H1 (cell line): ENCODE data around the gene PSMB1. TPM values are rescaled to one million over a fixed set of nuclear protein-coding genes. Genes with fewer than 3 reads are reported as not detected.

Experiments used
- CBX8 ChIP-seq: fragments of 300-800, 300-1000 bp; sonication (generic); IDR thresholded peaks from 2 replicates; pipeline ENCODE4 v1.7.1; 2016; ENCODE audit warnings: low read depth, low read length, borderline replicate concordance
- EP300 ChIP-seq, 2 experiments: IDR thresholded peaks; 1 replicate in 1 of 2; 2 replicates in 1 of 2; pipeline ENCODE4 v1.6.1; 2011 to 2012; ENCODE audit warnings: low read depth in 2 of 2, low read length in 2 of 2, mild to moderate bottlenecking in 2 of 2, borderline replicate concordance in 1 of 2, inconsistent platforms in 1 of 2, moderate library complexity in 1 of 2
- EZH2 ChIP-seq: fragments of 200-600 bp; sonication (generic); IDR thresholded peaks from 2 replicates; pipeline ENCODE4 v1.7.1; 2012; ENCODE audit warnings: low read depth, mild to moderate bottlenecking, moderate library complexity, low read length, inconsistent platforms; ENCODE audit not compliant: severe bottlenecking
- KDM4A ChIP-seq: IDR thresholded peaks from one replicate; pipeline ENCODE4 v1.7.1; 2012; ENCODE audit warnings: low read depth, mild to moderate bottlenecking, moderate library complexity, low read length, inconsistent platforms; ENCODE audit not compliant: severe bottlenecking
- MAFK ChIP-seq: IDR thresholded peaks from 2 replicates; pipeline ENCODE4 v1.6.1; 2012; ENCODE audit warnings: low read depth, mild to moderate bottlenecking, improper control_type of control experiment, low read length
- POU5F1 ChIP-seq: IDR thresholded peaks from 2 replicates; pipeline ENCODE4 v1.6.1; 2011; ENCODE audit warnings: low read depth, mild to moderate bottlenecking, low read length, moderate library complexity
- SIX5 ChIP-seq: IDR thresholded peaks from 2 replicates; pipeline ENCODE4 v1.6.1; 2011; ENCODE audit warnings: mild to moderate bottlenecking, low read depth, low read length
- SUZ12 ChIP-seq: fragments of 200-600 bp; sonication (generic); IDR thresholded peaks from 2 replicates; pipeline ENCODE4 v1.6.1; 2012; ENCODE audit warnings: mild to moderate bottlenecking, inconsistent platforms, low read length, moderate library complexity, mixed read lengths
- TAF1 ChIP-seq: IDR thresholded peaks from 2 replicates; pipeline ENCODE4 v1.6.1; 2011; ENCODE audit warnings: mild to moderate bottlenecking, low read depth, low read length
- TAF7 ChIP-seq: optimal IDR thresholded peaks from 2 replicates; pipeline ENCODE3; 2011; ENCODE audit warnings: low read depth, mild to moderate bottlenecking, inconsistent platforms, low read length, moderate library complexity, borderline replicate concordance
- TEAD4 ChIP-seq: IDR thresholded peaks from 2 replicates; pipeline ENCODE4 v1.6.1; 2012; ENCODE audit warnings: low read depth, low read length, inconsistent platforms, mixed read lengths
- USF2 ChIP-seq: IDR thresholded peaks from 2 replicates; pipeline ENCODE4 v1.6.1; 2011; ENCODE audit warnings: low read length, improper control_type of control experiment
- YY1 ChIP-seq: IDR thresholded peaks from 2 replicates; pipeline ENCODE4 v1.6.1; 2011; ENCODE audit warnings: low read depth, mild to moderate bottlenecking, low read length
- polyA plus RNA-seq, 7 experiments: library from polyadenylated mRNA; depleted of rRNA in 3 of 7; stranded (reverse) in 5 of 7; unstranded in 2 of 7; fragments of >200 nt in 5 of 7; fragments of 200-250 nt in 2 of 7; gene quantifications; 1 replicate in 5 of 7; 2 replicates in 1 of 7; 4 replicates in 1 of 7; pipeline versions ENCODE4 v1.2.1 to v1.2.3, GENCODE V29; 2011 to 2013; ENCODE audit warnings: missing spikeins in 2 of 7, mixed read lengths in 2 of 7
- total RNA-seq: library from RNA; stranded (reverse); fragmentation: NEBNext Ultra II Directional; extraction: Animal tissue kit (Norgen Biotek cat#: 25700); gene quantifications from 2 replicates; pipeline ENCODE4 v1.2.1, GENCODE V29; 2021

The PSMB1 gene
- total and polyA plus RNA-seq, 2 of the 8 experiments (the other 6 are each of a cell fraction or from before 2014, with no cell fraction given) = 237 to 609 TPM

GRCh38 chr6:170523256-170524171, 29.6 kb downstream of the PSMB1 start (continued):
- TF ChIP-seq SUZ12 (no peak), TEAD4 (no peak), TAF1 (no peak), EP300 (IDR thresholded peaks at IDR 0.05; ENCODE audit: borderline replicate concordance in 1 of 2, low read depth in 2 of 2, low read length in 2 of 2) (no peak), SIX5 (no peak), POU5F1 (no peak), CBX8 (no peak), USF2 (no peak), YY1 (no peak), MAFK (no peak), KDM4A (no peak), EZH2 (no peak), TAF7 (no peak)
